A549 (cell line): ENCODE data around the gene MRPL57.

Experiments used
- CBX8 ChIP-seq: fragments of 200-600 bp; sonication (generic); IDR thresholded peaks from 2 replicates; pipeline ENCODE4 v1.6.1; 2016
- CHD2 ChIP-seq: fragments of 150-350 bp; IDR thresholded peaks from 2 replicates; pipeline ENCODE4 v1.6.1; 2014; ENCODE audit warnings: low read length; ENCODE audit not compliant: partially characterized antibody
- EP300 ChIP-seq, 2 experiments: fragments of >200 bp; sonication (Bioruptor Twin); formaldehyde crosslinking; IDR thresholded peaks; 2 replicates in 1 of 2; 3 replicates in 1 of 2; pipeline ENCODE4 v1.6.1; 2016 to 2017
- HDAC2 ChIP-seq: fragments of 200-600 bp; sonication (generic); IDR thresholded peaks from 2 replicates; pipeline ENCODE4 v1.6.1; 2016
- JUN ChIP-seq, 2 experiments: fragments of >200 bp; sonication (Bioruptor Twin); formaldehyde crosslinking; IDR thresholded peaks; 2 replicates in 1 of 2; 3 replicates in 1 of 2; pipeline ENCODE4 v1.6.1; 2016 to 2017
- MAFK ChIP-seq: fragments of 450-650 bp; IDR thresholded peaks from 2 replicates; pipeline ENCODE4 v1.6.1; 2014; ENCODE audit not compliant: partially characterized antibody
- NPAS2 ChIP-seq: fragments of 250-450 bp; sonication (Bioruptor Pico); IDR thresholded peaks from 2 replicates; pipeline ENCODE4 v1.8.0; 2022; ENCODE audit warnings: mild to moderate bottlenecking, moderate library complexity, borderline replicate concordance
- POLR2A ChIP-seq: IDR thresholded peaks from 2 replicates; pipeline ENCODE4 v1.6.1; 2012; ENCODE audit warnings: mild to moderate bottlenecking, low read length
- POLR2AphosphoS2 ChIP-seq: conservative IDR thresholded peaks from 2 replicates; pipeline ENCODE4 v1.6.1; 2012; ENCODE audit warnings: low read length, improper control_type of control experiment, inconsistent platforms
- RAD21 ChIP-seq, 2 experiments: fragments of >200 bp in 1 of 2; sonication (Bioruptor Twin) in 1 of 2; formaldehyde crosslinking in 1 of 2; IDR thresholded peaks in 1 of 2; conservative IDR thresholded peaks in 1 of 2; 2 replicates in 1 of 2; 3 replicates in 1 of 2; pipeline ENCODE4 v1.6.1; 2012 to 2018; ENCODE audit warnings: inconsistent platforms in 1 of 2
- TF ChIP-seq, protein P1 (sequence below): fragments of >200 bp; sonication (Bioruptor Twin); formaldehyde crosslinking; IDR thresholded peaks from 3 replicates; pipeline ENCODE4 v1.5.1; 2016
- TF ChIP-seq, protein P2 (sequence below): IDR thresholded peaks from 2 replicates; pipeline ENCODE4 v1.6.1; 2012
- TF ChIP-seq, protein P3 (sequence below): fragments of 200-600 bp; sonication (generic); IDR thresholded peaks from 2 replicates; pipeline ENCODE4 v1.6.1; 2016; ENCODE audit warnings: antibody characterized with exemption, mild to moderate bottlenecking, moderate library complexity
- TF ChIP-seq, protein P4 (sequence below): fragments of 450-650 bp; IDR thresholded peaks from 2 replicates; pipeline ENCODE4 v1.6.1; 2014; ENCODE audit warnings: antibody characterized with exemption

DNA sequence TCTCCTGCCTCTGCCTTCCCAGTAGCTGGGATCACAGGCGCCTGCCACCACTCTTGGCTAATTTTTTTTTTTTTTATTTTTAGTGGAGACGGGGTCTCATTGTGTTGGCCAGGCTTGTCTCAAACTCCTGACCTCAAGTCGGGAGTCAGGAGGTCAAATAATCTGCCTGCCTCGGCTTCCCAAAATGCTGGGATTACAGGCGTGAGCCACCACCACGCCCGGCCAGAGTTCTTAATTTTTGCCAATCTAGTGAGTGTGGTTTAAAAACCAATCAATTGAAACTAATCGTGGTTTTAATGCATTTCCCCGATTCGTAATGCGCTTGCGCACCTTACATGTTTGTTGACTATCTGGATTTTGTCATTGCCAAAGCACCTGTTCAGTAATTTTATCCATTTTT lies 37.1 kb upstream of the MRPL57 start:
- TF ChIP-seq HDAC2 (no peak), POLR2AphosphoS2 (no peak), JUN (IDR thresholded peaks at IDR 0.05) (no peak), CHD2 (no peak), EP300 (IDR thresholded peaks at IDR 0.05) (no peak), MAFK (no peak), NPAS2 (CRISPR knock-in tag) (no peak), RAD21 (conservative IDR thresholded peaks at IDR 0.05 in 1 of 2, IDR thresholded peaks at IDR 0.05 in 1 of 2) (no peak), POLR2A (no peak), CBX8 (no peak)
- TF ChIP-seq, protein P1, sequence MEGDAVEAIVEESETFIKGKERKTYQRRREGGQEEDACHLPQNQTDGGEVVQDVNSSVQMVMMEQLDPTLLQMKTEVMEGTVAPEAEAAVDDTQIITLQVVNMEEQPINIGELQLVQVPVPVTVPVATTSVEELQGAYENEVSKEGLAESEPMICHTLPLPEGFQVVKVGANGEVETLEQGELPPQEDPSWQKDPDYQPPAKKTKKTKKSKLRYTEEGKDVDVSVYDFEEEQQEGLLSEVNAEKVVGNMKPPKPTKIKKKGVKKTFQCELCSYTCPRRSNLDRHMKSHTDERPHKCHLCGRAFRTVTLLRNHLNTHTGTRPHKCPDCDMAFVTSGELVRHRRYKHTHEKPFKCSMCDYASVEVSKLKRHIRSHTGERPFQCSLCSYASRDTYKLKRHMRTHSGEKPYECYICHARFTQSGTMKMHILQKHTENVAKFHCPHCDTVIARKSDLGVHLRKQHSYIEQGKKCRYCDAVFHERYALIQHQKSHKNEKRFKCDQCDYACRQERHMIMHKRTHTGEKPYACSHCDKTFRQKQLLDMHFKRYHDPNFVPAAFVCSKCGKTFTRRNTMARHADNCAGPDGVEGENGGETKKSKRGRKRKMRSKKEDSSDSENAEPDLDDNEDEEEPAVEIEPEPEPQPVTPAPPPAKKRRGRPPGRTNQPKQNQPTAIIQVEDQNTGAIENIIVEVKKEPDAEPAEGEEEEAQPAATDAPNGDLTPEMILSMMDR = no peak
- TF ChIP-seq, protein P2, sequence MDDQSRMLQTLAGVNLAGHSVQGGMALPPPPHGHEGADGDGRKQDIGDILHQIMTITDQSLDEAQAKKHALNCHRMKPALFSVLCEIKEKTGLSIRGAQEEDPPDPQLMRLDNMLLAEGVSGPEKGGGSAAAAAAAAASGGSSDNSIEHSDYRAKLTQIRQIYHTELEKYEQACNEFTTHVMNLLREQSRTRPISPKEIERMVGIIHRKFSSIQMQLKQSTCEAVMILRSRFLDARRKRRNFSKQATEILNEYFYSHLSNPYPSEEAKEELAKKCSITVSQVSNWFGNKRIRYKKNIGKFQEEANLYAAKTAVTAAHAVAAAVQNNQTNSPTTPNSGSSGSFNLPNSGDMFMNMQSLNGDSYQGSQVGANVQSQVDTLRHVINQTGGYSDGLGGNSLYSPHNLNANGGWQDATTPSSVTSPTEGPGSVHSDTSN = no peak
- TF ChIP-seq, protein P3, sequence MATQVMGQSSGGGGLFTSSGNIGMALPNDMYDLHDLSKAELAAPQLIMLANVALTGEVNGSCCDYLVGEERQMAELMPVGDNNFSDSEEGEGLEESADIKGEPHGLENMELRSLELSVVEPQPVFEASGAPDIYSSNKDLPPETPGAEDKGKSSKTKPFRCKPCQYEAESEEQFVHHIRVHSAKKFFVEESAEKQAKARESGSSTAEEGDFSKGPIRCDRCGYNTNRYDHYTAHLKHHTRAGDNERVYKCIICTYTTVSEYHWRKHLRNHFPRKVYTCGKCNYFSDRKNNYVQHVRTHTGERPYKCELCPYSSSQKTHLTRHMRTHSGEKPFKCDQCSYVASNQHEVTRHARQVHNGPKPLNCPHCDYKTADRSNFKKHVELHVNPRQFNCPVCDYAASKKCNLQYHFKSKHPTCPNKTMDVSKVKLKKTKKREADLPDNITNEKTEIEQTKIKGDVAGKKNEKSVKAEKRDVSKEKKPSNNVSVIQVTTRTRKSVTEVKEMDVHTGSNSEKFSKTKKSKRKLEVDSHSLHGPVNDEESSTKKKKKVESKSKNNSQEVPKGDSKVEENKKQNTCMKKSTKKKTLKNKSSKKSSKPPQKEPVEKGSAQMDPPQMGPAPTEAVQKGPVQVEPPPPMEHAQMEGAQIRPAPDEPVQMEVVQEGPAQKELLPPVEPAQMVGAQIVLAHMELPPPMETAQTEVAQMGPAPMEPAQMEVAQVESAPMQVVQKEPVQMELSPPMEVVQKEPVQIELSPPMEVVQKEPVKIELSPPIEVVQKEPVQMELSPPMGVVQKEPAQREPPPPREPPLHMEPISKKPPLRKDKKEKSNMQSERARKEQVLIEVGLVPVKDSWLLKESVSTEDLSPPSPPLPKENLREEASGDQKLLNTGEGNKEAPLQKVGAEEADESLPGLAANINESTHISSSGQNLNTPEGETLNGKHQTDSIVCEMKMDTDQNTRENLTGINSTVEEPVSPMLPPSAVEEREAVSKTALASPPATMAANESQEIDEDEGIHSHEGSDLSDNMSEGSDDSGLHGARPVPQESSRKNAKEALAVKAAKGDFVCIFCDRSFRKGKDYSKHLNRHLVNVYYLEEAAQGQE = no peak
- TF ChIP-seq, protein P4, sequence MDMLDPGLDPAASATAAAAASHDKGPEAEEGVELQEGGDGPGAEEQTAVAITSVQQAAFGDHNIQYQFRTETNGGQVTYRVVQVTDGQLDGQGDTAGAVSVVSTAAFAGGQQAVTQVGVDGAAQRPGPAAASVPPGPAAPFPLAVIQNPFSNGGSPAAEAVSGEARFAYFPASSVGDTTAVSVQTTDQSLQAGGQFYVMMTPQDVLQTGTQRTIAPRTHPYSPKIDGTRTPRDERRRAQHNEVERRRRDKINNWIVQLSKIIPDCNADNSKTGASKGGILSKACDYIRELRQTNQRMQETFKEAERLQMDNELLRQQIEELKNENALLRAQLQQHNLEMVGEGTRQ = no peak
